ENCODE measurements around the gene ASB6. TPM values are rescaled to one million over a fixed set of nuclear protein-coding genes. Genes with fewer than 3 reads are reported as not detected.
A peak's percentile ranks its signal among the peaks of the same experiment; 100 is the strongest.

ASB6 gene
- total and polyA plus RNA-seq, 2 of the 13 experiments (the other 11 are each of a cell fraction or from before 2014, with no cell fraction given), result 8.2 to 8.4 TPM

DNA sequence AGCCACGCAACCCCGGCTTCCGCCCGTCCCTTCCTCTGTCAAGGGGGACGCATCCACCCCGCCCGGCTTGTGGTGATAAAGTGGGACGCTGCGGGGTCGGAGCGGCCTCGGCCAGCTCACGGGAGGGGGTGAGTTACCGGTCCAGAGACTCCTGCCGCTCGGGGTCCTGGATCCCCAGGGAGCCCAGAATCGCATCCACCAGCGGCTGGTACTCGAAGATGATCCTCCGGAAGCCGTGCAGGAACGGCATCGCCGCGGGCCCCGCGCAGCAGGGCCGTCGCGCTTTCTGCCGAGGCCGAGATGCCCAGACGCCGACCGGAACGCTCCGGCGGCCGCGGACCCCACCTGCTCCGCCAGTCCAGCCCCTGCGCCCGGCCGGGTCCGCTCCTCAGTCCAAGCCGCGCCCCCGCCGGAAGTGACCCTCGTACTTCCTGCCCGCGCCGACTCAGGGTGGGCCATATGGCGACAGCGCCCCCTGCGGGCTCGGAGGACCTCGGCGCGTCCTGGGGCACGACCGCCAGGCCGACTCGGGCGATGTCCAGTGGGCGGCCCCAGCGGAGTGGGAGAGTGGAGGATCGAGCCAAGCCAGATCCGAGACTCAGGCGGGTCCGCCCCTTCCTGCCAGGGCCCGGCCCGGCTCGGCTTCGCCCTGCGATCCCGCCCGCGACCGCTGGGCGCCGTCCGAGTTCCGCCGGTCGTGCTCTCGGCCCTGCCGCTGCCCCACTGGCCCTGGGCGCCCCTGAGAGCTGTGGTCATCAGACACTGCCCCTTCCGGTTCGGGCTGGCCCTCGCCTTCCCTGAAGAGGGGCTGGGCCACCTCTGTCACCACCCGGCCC lies at the start of gene ASB6 (continued):
- TF ChIP-seq ZNF33B (CRISPR knock-in tag; IDR thresholded peaks at IDR 0.05), result peak; percentile 89; the same call in 1 of the 2 replicates
- TF ChIP-seq, protein P1, sequence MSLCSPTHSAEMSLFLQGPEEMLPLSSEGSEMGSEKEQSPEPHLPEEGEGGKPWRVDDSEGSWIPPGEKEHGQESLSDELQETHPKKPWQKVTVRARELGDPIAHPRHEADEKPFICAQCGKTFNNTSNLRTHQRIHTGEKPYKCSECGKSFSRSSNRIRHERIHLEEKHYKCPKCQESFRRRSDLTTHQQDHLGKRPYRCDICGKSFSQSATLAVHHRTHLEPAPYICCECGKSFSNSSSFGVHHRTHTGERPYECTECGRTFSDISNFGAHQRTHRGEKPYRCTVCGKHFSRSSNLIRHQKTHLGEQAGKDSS (CRISPR knock-in tag; IDR thresholded peaks at IDR 0.05; ENCODE audit: borderline replicate concordance, low read depth), result peak; percentile 97; the same call in 1 of the 2 replicates
- TF ChIP-seq CBX5 (CRISPR knock-in tag; IDR thresholded peaks at IDR 0.05; ENCODE audit: borderline replicate concordance), result peak; percentile 85; the same call in 1 of the 2 replicates
- peak; percentile 88 for TF ChIP-seq PHF8 (CRISPR knock-in tag; IDR thresholded peaks at IDR 0.05)
- 0 out of 2 replicates have a peak, but pooled peaks have one; percentile 45 for TF ChIP-seq ZBTB3 (CRISPR knock-in tag; IDR thresholded peaks at IDR 0.05; ENCODE audit: borderline replicate concordance, low read depth)
- peak; percentile 86; the same call in 1 of the 2 replicates for TF ChIP-seq ZNF749 (CRISPR knock-in tag; IDR thresholded peaks at IDR 0.05; ENCODE audit: borderline replicate concordance)
- TF ChIP-seq ZNF460 (CRISPR knock-in tag; IDR thresholded peaks at IDR 0.05; ENCODE audit: borderline replicate concordance), result peak; percentile 37; the same call in 1 of the 2 replicates
- no peak for TF ChIP-seq NCOA1 (CRISPR knock-in tag; IDR thresholded peaks at IDR 0.05)
- peak; percentile 75 for TF ChIP-seq ZSCAN25 (CRISPR knock-in tag; IDR thresholded peaks at IDR 0.05)
- TF ChIP-seq, protein P2, sequence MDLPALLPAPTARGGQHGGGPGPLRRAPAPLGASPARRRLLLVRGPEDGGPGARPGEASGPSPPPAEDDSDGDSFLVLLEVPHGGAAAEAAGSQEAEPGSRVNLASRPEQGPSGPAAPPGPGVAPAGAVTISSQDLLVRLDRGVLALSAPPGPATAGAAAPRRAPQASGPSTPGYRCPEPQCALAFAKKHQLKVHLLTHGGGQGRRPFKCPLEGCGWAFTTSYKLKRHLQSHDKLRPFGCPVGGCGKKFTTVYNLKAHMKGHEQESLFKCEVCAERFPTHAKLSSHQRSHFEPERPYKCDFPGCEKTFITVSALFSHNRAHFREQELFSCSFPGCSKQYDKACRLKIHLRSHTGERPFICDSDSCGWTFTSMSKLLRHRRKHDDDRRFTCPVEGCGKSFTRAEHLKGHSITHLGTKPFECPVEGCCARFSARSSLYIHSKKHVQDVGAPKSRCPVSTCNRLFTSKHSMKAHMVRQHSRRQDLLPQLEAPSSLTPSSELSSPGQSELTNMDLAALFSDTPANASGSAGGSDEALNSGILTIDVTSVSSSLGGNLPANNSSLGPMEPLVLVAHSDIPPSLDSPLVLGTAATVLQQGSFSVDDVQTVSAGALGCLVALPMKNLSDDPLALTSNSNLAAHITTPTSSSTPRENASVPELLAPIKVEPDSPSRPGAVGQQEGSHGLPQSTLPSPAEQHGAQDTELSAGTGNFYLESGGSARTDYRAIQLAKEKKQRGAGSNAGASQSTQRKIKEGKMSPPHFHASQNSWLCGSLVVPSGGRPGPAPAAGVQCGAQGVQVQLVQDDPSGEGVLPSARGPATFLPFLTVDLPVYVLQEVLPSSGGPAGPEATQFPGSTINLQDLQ (CRISPR knock-in tag; IDR thresholded peaks at IDR 0.05), result peak; percentile 87; the same call in 1 of the 2 replicates
- peak; percentile 41; the same call in 1 of the 2 replicates for TF ChIP-seq AHR (CRISPR knock-in tag; IDR thresholded peaks at IDR 0.05)
- TF ChIP-seq SOX5 (CRISPR knock-in tag; IDR thresholded peaks at IDR 0.05; ENCODE audit: borderline replicate concordance), result peak; percentile 64; the same call in 1 of the 2 replicates
- TF ChIP-seq PHF5A (CRISPR knock-in tag; IDR thresholded peaks at IDR 0.05; ENCODE audit: low read depth, unreplicated experiment), result peak; percentile 91
- TF ChIP-seq, protein P3, sequence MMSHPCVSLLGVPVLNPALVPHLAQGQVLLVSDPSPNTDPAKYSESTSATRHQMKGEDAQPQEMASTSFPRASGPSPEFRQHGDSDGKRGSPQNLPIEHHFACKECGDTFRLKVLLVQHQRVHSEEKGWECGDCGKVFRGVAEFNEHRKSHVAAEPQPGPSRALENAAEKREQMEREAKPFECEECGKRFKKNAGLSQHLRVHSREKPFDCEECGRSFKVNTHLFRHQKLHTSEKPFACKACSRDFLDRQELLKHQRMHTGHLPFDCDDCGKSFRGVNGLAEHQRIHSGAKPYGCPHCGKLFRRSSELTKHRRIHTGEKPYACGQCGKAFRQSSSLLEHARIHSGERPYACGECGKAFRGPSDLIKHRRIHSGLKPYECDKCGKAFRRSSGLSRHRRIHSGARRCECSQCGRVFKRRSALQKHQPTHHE (CRISPR knock-in tag; IDR thresholded peaks at IDR 0.05; ENCODE audit: borderline replicate concordance), result peak; percentile 85; the same call in 1 of the 2 replicates
- TF ChIP-seq, protein P4, sequence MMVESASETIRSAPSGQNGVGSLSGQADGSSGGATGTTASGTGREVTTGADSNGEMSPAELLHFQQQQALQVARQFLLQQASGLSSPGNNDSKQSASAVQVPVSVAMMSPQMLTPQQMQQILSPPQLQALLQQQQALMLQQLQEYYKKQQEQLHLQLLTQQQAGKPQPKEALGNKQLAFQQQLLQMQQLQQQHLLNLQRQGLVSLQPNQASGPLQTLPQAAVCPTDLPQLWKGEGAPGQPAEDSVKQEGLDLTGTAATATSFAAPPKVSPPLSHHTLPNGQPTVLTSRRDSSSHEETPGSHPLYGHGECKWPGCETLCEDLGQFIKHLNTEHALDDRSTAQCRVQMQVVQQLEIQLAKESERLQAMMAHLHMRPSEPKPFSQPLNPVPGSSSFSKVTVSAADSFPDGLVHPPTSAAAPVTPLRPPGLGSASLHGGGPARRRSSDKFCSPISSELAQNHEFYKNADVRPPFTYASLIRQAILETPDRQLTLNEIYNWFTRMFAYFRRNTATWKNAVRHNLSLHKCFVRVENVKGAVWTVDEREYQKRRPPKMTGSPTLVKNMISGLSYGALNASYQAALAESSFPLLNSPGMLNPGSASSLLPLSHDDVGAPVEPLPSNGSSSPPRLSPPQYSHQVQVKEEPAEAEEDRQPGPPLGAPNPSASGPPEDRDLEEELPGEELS (CRISPR knock-in tag; IDR thresholded peaks at IDR 0.05), result peak; percentile 59
- no peak; the same call in 1 of the 2 replicates for TF ChIP-seq CAMTA2 (CRISPR knock-in tag; IDR thresholded peaks at IDR 0.05; ENCODE audit: borderline replicate concordance)
- TF ChIP-seq, protein P5, sequence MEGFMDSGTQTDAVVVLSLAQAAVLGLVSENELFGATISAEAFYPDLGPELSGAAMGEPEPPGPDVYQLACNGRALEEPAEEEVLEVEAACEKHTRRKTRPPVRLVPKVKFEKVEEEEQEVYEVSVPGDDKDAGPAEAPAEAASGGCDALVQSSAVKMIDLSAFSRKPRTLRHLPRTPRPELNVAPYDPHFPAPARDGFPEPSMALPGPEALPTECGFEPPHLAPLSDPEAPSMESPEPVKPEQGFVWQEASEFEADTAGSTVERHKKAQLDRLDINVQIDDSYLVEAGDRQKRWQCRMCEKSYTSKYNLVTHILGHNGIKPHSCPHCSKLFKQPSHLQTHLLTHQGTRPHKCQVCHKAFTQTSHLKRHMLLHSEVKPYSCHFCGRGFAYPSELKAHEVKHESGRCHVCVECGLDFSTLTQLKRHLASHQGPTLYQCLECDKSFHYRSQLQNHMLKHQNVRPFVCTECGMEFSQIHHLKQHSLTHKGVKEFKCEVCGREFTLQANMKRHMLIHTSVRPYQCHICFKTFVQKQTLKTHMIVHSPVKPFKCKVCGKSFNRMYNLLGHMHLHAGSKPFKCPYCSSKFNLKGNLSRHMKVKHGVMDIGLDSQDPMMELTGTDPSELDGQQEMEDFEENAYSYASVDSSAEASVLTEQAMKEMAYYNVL (CRISPR knock-in tag; IDR thresholded peaks at IDR 0.05; ENCODE audit: borderline replicate concordance), result peak; percentile 83; the same call in 1 of the 2 replicates
- TF ChIP-seq ZNF253 (CRISPR knock-in tag; IDR thresholded peaks at IDR 0.05; ENCODE audit: borderline replicate concordance), result 0 out of 2 replicates have a peak, but pooled peaks have one; percentile 27
